ENCODE measurements around the gene PKMYT1. TPM values are rescaled to one million over a fixed set of nuclear protein-coding genes. Genes with fewer than 3 reads are reported as not detected.

Gene PKMYT1
- total RNA-seq, 1 donor from 2014 or later = 4.5 TPM

GRCh38 chr16:2996298-2996697 lies 16.1 kb upstream of the PKMYT1 start:
- no peak for DNase-seq (ENCODE audit: low spot score)

DNA sequence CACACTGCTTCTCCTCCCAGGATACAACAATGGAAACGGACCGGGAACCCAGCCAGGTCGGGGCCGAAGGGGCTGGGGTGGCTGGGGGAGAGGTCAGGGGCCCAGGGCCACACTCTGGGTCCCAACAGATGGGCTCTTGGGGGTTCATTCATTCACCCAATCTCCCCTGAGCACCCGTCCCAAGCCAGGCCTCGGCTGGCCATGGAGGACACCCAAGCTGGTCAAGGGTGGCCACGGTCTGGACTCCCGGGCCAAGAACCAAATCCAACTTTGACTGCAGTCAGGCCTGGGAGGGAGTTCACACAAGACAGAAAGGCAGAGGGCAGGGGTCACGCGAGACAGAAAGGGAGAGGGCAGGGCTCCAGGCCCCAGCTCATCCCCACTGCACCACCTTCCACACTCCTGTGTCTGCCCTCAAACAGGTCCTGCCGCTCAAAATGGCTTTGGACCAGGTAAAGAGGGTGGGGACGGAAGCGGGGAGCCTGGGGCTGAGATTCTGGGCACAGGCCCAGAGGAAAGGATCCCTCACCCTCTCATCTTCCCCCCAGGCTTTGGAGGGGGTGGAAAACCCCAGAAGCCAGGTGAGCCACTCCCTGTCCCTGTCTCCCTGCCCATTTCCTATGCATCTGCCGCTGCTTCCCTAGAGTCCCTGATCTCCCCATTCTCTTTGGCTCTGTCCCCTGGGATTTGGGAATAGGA lies 12.3 kb upstream of the PKMYT1 start:
- no peak for DNase-seq (ENCODE audit: low spot score)

DNA sequence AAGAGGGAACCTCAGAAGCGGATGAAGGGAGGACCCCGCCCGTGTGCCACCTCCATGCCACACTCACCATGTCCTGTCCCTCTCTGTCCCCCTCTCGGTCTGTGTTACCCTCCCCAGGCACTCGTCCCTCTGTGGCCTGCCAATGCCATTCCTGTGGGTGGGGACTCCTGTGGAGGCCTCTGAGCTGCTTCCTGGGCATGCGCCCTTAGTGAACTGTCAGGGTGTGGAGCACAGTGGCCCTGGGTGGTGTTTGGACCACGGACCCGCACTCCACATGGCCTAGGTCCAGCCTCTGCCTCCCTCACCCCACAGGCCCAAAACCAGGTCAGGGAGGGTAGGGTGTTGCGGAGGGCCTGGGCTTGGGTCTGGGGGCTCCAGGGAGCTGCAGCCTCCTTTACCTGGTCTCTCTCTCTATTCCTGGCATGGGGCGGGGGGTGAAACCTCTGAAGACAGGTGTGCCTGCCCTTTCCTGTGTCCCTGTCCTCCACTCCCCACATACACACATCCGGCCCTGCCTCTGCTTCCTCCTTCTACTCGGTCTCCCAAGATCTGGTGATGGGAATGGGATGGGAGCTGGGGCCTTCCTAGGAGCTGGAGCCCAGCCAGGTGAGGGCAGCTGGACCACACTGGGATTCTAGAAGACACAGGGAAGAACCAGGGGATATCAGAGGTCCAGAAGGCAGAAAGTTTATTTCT lies 11.5 kb upstream of the PKMYT1 start:
- DNase-seq (ENCODE audit: low spot score) = no peak

GRCh38 chr16:2990891-2991290 lies 10.6 kb upstream of the PKMYT1 start:
- no peak for DNase-seq (ENCODE audit: low spot score)

DNA sequence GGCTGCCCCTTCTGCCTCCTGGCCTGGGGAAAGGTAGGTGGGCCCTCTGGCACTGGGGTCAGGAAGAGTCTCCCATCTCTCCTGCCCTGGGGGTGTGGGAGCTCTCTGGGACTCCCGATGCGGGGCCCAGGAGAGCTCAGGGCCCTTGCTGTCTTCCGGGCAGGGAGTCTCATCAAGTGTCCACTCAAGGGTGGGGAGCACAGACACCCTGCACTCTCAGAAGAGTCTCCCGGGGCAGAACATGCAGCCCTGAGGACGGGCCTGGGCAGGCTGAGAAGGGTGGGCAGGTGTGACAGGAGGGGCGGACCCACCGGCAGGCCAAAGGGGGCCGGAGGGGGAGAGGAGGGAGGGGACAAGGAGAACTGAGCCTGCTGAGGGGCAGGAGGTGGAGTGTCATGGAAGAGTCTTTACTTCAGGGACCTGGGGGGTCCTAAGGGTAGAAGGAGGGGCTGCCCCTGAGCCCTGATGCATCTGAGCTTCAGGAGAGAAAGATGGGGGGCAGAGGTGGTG lies 8.4 kb upstream of the PKMYT1 start:
- no peak for DNase-seq (ENCODE audit: low spot score)

- no peak for DNase-seq (ENCODE audit: low spot score)
Measured at GRCh38 chr16:2987833-2988232, 7.6 kb upstream of the PKMYT1 start.

- no peak for DNase-seq (ENCODE audit: low spot score)
Measured at GRCh38 chr16:2987286-2987685, 7.0 kb upstream of the PKMYT1 start.

GRCh38 chr16:2986623-2987188 lies 6.5 kb upstream of the PKMYT1 start:
- no peak for DNase-seq (ENCODE audit: low spot score)

GRCh38 chr16:2985893-2986355 lies 5.7 kb upstream of the PKMYT1 start:
- no peak for DNase-seq (ENCODE audit: low spot score)

- no peak for DNase-seq (ENCODE audit: low spot score)
Measured at GRCh38 chr16:2985462-2985861, 5.2 kb upstream of the PKMYT1 start.

DNA sequence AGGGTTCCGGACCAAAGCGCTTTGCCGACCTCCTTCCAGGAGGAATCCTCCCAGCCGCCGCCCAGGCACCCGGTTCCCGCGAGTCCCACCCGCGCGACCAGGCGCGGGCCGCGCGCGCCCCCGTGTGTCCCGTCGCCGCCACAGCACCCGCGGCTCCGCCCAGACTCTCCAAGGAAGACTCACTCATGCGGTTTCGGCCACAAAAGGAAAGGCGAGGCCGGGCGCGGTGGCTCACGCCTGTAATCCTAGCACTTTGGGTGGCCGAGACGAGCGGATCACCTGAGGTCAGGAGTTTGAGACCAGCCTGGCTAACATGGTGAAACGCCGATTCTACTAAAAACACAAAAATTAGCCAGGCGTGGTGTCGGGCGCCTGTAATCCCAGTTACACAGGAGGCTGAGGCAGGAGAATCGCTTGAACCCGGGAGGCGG lies 3.5 kb upstream of the PKMYT1 start:
- DNase-seq (ENCODE audit: low spot score) = peak; percentile 80

- no peak for DNase-seq (ENCODE audit: low spot score)
Measured at GRCh38 chr16:2982402-2982801, 2.2 kb upstream of the PKMYT1 start.

DNA sequence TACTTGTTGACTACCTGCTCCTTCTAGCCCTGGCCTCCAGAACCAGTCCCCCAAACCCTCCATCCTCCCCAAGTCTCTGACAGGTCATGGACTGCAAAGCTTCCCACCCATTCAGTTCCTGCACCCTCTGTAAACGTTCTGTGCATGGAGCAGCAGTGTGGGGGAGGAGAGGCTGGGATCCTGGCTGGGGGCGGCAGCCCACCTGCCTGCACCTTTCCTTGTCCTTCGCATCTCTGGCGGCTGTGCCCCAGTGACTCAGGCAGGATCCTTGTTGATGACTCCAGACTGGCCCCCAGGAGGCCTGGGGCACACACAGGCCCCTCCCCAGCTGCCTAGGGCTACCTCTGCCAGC lies 1.6 kb upstream of the PKMYT1 start:
- no peak for DNase-seq (ENCODE audit: low spot score)

- no peak for DNase-seq (ENCODE audit: low spot score)
Measured at GRCh38 chr16:2981177-2981898, 1.1 kb upstream of the PKMYT1 start.

DNA sequence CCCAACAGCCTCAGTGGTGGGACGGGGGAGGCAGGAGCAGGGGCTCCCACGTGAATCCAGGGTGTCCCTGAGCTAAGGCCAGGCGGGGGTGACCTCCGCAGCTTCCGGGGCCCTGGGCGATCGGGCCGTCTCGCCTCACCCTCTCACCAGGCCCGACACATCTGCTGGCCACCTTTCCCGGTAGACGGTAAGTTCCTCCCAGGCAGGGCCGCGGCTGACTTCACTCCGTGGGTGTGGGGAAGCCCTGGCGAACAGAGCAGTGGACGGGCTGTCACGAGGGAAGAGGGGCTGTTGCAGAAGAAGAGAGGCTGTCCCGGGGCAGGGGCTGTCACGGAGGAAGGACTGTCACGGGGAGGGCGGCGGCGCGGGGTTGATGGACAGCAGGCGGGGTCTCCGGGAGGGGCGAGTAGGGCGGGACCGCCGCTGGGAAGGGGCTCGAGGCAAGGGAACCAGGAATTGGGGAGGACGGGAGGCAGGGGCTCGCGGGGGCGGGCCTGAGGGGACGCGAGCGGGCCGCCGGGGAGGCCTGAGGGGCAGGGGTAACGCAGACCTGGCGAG lies 498 bp downstream of the PKMYT1 start:
- DNase-seq (ENCODE audit: low spot score) = no peak

DNA sequence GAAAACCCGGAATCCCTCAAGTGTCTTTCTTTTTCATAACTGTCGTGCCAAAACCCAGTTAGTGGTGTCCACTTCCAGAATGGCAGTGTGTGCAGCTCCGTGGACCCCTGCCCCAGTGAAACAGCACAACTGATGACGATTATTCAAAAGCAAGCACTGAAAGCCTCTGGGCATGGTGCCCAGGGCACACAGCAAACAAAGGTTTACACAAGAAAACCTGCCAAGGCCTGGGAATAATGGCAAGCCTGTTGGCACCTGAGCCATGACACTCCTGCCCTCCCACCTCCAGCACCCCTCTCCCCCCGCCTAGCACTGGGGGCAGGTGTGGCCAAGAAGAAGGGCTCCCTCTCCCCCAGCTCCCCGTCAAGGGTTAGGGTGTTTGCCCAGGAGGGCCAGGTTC lies 2.8 kb downstream of the PKMYT1 start:
- DNase-seq (ENCODE audit: low spot score) = peak; percentile 57

DNA sequence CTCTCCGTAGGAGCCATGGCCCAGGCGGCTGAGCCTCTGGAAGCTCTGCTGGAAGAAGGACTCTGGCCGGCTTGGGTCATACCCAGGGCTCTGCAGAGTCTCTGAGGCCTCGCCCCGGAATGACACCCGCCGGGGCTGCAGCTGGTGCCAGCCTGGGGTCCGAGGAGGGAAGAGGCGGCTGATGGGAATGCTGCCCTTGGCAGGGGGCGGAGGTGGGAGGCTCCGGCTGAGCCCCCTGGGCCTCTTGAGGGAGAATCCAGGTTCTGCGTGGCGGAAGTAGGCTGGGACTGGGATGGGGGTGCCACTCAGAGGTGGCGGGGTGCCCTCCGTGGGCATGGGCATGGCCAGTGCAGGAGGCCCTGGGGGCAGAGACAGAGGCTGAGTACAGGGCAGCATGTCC lies 3.6 kb downstream of the PKMYT1 start:
- DNase-seq (ENCODE audit: low spot score) = no peak

- no peak for DNase-seq (ENCODE audit: low spot score)
Measured at GRCh38 chr16:2976201-2976600, 4.0 kb downstream of the PKMYT1 start.

DNA sequence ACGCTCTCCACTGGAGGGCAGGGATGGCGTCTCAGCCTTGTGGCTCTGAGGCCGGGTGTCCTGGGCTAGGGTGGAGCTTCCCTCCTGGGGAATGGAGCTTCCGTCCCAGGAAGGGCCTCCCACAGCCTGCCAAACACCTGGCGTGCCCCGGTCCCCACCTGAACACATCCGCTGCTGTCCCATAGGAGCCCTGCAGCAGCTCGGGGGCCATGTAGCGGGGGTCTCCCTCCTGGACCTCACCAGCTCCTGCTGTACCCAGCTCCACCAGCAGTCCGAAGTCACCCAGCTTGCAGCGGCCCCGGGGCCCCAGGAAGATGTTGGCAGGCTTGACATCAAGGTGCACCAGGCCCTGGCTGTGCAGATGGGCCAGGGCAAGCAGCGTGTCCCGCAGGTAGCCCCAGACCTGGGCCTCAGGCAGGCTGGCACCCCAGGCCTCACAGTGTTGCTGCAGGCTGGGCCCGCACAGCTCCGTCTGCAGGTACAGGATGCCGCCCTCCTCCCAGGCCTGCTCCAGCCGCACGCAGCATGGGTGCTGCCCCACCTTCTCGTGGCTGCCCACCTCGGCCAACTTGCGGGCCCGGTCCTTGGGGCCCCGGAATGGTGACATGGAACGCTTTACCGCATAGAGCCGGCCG lies 5.0 kb downstream of the PKMYT1 start:
- no peak for DNase-seq (ENCODE audit: low spot score)

GRCh38 chr16:2974319-2975056 lies 5.8 kb downstream of the PKMYT1 start:
- no peak for DNase-seq (ENCODE audit: low spot score)
